ENCODE data around the gene SEC14L3.

- TF ChIP-seq GATA2 (IDR thresholded peaks at IDR 0.05; ENCODE audit: low read depth, low read length) (no peak), GATA3 (IDR thresholded peaks at IDR 0.05; ENCODE audit: low read depth, low read length) (no peak)
These were observed 32.0 kb downstream of the SEC14L3 start for GRCh38 chr22:30439836-30440235.
